ENCODE results near the gene VAC14.
A peak's percentile ranks its signal among the peaks of the same experiment; 100 is the strongest.

Gene VAC14

DNA sequence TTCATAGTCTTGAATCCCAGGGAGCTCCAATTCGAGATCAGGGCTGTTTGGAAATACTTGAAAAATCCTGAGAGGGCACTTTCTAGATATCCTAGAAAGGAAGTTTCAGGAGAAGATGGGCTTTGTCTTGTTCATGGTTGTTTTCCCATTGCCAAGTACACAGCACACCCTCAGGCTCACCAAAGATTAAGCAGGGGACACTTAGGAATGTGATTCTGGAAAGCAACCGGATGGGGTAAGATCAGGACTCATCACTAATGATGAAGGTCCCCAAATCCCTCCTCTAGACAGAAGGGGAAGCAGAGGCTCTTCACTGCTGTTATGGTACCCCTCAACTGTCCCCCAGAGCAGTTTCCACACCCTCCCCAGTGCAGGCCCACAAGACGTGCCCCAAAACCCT lies 40.7 kb downstream of the VAC14 start:
- DNase-seq (ENCODE audit: low spot score) = no peak

DNA sequence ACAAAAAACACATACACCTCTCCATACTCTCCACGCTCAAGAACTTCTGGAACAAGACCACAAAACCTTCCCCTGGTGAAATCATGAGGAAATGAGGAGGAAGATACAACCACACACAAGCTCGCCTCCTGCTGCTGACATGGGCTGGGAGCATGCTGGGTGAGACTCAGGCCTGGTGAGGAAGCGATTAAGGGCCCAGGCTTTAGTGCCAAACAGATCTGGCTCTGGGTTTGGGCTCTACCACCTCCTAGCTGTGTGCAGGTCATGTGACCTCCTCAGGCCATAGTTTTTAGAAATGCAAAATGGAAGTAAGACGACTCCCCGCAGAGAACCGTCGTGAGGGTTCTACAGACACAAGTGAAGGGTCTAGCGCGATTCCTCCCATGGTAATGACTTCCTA lies 41.3 kb downstream of the VAC14 start:
- DNase-seq (ENCODE audit: low spot score) = no peak

DNA sequence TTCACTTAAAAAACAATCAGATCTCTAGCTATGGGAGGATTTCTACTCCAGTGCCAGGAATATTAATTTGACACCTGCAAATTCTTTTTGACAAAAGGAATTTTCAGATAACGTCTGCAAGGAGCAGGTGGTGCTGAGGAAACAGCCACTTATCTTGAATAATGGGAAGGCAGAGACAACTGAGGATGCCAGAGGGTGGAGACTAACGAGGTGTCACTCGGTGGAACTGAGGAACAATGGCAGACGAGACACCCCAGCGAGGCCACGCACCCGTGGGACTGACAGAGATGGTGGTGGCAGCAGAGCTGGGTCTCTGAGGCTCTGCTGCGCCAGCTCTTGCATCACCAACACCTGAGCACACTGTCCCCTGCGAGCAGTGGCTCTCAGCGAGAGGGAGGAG lies 42.2 kb downstream of the VAC14 start:
- no peak for DNase-seq (ENCODE audit: low spot score)

DNA sequence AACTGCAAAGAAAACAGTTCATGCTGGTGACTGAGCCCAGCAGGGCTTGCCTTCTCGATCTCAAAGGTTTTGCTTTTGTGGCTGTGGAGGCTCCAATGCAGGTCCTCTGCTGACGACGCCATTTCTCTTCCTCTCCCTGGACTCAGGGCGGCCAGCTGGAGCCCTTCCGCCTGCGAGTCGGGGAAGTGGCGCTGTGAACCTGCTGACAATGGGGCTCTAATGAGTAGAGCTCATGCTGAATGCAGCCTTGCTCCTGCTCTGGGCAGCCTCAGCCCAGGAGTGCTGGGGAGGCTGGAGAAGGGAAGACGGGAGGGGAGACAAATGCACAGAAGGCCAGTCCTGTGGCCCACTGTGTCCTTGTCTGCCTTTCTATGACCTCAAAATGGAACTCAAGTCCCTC lies 43.8 kb downstream of the VAC14 start:
- DNase-seq (ENCODE audit: low spot score) = no peak

DNA sequence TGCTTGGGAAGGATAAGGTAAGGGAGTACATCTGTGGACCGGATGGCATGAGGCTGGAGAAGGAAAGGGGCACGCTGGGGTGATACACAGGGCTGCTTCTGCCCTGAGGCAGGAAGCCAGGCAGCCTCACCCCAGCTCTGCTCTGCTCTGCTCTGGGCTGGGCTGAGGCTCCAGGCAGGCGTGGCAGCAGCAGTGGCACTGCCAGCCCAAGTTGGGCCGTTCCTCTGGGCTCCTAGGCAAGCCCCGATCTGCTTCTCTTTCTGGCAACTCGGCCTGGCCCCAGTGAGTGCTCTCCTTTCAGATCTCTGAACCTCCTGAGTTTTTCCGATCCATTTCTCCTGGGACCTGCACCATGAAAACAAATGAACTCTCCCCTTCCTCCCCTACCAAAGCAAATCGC lies 44.9 kb downstream of the VAC14 start:
- DNase-seq (ENCODE audit: low spot score) = no peak

DNA sequence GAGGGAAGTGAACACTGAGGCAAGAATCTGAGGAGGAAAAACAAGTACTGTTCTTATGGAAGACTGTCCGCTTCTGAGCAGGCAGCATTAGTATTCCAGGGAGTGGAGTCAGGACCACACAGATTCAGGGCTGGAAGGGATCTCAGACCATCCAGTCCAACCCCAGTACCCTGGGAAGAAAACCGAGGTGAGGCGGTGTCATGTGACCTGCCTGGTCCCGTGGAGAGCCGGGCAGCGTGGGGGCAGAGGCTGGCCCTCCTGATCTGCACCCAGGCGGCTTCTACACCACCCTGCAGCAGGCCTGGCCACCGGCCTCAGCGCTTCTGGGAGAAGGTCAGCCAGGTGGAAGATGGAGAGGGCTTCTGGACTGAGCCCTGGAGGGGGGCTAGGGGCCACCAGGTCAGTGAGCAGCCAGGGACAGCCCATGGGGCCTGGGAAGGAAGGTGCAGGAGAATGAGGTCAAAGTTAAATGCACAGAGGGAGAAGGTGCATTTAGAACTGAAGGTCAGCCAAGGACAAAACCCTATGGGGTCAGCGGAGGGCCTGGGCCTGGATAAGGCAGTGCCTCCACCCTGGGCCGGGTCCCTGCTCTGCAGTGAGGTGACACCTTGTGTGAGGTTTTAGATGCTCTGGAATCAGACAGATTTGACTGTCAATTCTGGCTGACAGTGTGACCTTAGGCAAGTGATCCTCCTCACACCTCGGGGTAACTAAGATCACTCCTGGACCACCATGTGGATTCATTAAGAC lies 45.9 kb downstream of the VAC14 start:
- DNase-seq (ENCODE audit: low spot score) = no peak

DNA sequence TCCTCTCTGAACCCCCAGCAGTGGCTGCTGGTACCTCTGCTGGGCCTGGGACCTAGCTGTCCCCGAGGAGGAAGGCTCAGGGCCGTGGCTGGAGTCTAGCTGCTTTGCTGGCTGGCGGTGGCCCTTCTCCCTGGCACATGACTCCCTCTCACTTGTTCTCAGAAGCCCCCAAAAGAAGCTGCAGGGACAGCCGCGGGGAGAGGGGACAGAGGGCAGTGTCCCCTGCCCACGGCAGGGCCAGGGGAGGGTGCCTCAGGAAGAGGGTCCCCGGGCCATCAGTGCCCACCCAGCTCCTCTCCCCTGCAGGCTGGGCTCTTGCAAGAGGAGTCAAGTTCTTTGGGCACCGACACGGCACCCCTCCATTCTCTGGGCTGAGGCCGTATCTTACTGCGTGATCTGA lies 46.6 kb downstream of the VAC14 start:
- DNase-seq (ENCODE audit: low spot score) = no peak

DNA sequence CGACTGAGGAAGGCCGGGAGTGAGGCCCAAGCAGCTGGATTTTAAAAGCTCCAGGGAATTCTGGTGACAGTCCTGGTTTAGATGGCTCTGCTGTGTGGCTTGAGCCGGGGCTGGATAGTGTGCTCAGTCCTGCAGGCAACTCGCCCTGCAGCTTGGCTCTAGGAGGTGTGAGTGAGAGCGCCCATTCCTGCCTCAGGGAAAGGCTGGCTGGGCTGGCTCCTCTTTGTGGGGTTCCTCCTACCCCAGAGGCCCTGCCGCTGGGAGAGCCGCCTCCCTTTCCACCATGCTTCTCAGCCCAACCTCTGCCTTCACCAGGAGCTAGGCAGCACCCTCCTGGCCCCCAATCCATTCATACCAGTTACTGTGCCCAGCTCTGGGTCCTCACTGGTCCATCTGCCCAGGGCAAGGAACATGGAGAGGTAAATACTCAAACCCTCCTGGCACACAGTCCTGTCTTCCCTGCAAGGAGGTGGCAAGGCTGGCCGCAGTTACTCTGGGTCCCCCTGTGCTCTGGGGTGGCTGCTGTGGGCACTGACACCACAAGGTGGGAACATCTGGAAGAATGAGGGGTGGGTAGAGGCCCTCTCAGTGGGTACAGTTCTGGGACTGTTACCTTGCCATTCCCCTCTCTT lies 47.1 kb downstream of the VAC14 start:
- no peak for DNase-seq (ENCODE audit: low spot score)

DNA sequence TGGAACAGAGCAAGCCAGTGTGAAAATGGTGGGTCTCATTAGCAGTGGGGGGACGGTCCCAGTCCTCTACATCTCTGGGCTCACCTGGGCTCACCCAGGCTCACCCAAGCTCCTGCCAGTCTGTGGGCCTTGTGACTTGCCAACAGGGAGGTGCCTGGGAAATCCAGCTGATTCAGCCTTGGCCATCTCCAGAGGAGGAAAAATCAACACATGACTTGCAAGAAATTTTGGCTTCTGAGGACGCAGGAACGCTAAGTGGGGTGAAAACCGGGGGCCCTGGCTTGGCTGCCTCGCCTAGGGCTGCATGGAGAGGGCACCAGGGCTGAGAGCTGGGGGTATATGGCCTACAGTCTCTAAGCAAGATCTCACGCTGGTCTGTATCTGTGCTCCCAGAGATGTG lies 47.7 kb downstream of the VAC14 start:
- DNase-seq (ENCODE audit: low spot score) = no peak

DNA sequence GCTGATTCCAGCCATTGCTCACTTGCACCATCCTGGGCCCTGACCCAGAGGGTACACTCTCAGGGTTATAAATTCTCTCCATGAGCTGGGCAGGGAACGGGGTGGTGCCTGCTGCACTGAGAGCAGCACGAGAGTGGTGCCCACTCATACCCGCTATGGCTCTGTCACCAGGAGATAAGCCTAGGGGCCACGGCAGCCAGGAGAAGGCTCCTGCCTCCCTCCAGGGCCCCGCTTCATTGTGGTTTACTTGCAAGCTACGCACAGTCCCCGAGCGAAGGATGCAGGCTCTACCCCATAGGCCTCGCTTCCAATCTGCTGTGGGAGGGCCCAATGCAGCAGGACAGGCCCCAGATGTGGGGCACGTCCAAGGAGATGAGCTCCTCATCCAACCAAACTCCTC lies 48.5 kb downstream of the VAC14 start:
- no peak for DNase-seq (ENCODE audit: low spot score)

DNA sequence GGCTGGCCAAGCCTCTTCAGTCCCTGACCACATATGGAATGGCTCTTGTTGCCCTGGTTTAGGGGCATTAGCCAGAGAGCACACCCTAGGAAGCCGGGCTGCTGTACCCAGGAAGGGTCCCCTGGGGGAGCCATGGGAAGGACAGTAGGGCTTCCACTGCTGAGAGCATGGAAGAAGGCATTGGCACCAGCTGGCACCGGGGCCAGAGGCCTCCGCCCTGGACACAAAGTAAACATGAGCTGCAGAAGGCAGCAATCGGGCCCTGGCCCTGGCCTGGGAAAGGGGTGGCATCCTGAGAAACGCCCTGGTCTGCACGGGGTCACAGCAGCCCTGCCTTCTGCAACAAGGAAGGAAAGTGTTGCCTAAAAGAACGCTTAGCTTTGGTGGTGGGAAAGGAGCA lies 49.4 kb downstream of the VAC14 start:
- no peak for DNase-seq (ENCODE audit: low spot score)

DNA sequence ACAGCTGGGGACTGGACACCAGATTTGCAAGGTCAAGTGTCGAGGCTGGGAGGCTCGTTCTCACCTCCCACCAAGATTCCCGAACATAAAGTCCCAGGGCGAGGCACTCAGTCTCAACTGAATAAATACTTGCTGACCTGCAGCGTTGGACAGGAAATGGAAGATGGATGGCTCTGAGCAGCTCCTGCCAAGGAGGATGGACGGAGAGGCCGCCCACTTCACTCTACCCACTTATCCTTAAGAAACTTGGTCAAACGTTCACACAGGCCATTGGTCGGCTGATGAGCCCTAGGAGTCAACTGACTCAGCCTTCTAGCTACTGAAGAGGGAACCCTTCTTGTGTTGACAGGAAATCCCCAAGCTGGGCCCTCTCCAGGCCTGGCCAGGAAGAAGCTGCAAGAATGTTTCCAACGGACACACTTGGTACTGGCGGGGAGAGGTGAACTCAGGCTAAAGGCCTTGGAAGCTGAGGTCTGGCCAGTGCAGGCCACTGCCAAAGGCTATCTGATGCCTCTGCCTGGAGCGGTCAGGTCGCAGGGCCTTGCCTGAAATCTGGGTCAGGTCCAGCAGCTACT lies 50.0 kb downstream of the VAC14 start:
- DNase-seq (ENCODE audit: low spot score) = no peak

DNA sequence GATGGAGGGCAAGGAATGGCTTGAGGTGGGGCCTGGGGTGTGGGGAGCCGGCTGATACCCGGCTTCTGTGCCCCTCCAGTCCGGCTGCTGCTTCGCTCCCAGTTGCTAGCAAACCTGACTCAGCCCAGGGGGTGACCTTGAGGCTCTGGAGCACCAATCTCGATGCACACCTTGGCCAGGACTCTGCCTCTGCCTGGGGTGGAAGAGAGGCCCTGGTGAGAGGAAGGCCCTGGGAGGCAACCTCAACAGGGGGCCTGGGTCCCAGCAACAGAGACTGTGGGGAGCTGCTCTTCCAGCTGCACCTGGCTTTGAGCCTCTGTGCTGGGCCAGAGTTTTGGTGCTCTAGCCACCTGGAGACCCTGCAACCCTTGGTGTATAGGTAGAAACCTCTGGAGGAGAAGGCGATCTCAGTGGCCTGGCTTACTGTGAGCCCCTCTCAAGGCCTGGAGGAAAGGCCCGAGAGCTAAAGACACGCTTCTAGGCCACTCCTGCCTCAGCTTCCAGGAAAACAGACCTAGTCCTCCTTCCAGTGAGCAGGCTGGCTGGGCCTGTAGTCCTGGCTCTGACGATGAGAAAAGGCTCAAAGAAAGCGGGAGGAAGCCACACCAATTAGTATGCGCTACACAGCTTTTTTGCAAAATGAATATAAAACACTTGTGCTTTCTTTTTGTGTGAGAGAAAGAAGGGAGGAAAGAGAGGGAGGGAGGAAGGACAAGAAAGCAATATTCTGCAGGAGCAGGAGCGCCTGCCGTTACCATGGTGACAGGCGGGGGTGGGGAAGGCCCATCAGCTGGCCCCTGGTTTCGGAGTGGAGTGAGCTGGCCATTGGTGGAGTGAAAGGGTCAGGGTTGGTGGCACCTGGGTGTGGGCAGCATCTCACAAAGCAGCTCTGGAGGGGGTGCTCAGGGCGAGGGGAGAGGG lies 51.0 kb downstream of the VAC14 start:
- no peak for DNase-seq (ENCODE audit: low spot score)

DNA sequence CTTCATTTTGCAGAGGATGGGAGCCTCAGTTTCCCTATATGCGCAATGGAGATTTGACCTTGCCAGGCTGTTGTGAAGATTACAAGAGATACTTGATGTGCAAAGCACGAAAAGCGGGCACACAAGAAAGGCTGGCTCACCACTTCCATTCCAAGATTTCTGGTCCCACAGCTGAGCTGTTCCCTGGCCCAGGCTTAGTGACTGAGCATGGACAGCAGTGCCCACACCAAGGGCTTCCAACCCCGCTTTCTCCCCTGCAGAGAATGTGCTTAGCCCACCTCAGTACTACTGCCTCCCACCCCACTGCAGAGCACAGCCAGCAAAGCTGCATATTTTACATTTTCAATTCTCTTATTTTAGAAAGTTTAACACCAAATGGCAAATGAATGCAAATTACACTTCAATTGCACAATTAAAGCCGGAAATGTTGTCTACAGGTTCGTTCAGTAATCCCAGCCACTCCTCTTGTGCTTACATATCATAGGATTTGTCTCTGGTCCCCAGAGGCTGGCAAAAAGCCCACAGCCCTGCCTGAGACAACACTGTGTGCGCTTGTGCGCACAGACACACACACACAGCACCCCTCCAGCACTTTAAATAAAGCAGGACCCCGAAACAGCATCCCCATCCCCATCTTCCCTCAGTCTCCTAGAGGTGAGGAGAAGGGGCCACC lies 51.8 kb downstream of the VAC14 start:
- DNase-seq (ENCODE audit: low spot score) = no peak

DNA sequence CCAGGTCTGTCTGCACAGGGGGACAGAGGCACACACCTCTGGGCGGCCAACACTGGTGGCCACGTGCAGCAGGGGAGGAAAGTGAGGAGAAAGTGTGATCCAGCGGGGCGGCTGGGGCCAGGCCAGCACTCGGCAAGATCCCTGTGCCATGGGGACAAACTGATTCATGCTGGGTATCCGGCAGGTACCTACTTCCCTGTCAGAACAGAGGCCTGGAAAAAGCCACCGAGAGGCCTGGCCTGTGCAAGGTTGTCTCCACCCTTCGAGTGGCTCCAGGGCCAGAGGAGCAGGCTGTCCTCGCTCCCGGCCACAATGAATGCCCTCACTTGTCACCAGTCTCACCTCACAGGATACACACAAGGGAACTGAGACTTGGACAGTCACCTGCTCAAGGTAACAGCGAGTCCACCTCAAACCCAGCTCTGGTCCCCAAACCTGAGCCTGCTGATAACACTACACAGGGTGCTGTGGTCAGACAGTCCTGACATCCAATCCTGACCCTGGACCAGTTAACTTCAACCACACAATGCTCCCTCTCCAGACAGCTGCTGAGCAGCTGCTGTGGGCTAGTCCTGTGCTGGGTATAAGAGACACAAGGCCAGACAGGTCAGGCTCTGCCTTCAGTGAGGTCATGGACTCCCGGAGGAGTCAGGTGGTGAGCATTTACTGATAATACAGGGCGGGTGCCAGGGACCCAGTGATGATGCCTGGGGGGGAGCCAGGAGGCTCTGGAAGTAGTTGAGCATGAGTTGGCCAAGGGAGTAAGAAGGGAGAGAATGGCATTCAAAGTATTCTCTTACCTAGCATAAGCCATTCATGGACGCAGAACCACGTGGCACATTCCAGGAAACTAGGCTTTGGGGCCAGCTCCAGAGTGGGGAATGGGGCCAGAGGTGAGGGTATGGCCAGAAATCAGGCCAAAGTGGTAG lies 53.0 kb downstream of the VAC14 start:
- no peak for DNase-seq (ENCODE audit: low spot score)

DNA sequence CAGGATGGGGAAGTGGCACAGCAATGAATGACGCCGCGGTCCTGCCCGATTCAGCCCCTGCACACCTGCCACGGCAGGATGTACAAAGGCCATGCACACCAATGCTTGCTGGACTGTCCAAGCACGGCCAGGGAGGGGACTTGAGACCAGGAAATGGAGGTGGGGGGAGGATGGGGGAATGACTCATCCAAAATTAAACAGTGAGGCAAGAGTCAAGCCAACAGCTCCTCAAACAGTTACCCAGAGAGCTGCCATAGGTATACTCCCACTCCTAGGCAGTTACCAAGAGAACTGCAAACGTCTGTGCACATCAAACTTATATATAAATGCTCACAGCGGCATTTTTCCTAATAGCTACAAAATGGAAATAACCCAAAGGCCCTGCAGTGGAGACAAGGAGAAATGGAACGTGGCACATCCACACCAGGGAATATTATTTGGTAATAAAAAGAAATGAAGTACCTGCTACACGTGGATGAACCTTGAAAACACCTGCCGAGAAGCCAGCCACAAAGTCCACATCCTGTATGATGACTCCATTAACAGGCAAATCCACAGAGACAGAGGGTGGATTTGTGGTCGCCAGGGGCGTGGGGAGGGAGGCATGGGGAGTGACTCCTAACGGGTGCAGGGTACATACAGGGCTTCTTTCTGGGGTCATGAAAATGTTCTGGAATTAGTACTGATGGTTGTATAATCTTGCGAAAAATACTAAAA lies 54.1 kb downstream of the VAC14 start:
- DNase-seq (ENCODE audit: low spot score) = no peak

DNA sequence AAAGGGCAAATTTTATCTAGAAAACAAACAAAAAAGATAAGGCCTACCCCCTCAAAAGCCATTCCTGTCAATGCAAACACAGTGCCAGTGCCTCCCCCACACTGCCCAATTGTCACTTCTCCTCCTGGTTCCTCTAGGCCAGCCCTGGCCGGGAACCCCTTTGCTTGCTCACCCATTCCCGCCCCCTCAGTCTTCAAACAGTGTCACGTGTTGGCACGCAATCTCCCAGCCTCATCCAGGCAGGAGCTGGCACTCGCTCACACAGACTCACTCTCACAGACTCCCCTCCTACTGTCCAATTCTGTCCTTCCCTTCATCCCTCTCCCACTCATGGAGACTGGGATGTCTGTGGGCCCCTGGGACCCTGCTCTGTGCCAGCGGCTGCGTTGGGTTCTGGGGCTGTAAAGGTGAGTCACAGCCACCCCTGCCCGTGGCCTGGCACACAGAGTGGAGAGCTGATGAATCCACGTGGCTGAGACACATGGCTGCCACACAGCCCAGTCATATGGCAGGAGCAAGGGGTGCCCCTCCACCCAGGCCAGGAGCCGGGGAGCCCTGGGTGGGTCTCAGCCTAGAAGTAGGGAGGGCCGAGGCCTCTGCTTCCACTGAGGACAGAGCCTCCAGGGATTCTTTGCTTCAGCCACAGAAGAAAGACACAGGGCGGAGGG lies 54.8 kb downstream of the VAC14 start:
- DNase-seq (ENCODE audit: low spot score) = peak; percentile 62

DNA sequence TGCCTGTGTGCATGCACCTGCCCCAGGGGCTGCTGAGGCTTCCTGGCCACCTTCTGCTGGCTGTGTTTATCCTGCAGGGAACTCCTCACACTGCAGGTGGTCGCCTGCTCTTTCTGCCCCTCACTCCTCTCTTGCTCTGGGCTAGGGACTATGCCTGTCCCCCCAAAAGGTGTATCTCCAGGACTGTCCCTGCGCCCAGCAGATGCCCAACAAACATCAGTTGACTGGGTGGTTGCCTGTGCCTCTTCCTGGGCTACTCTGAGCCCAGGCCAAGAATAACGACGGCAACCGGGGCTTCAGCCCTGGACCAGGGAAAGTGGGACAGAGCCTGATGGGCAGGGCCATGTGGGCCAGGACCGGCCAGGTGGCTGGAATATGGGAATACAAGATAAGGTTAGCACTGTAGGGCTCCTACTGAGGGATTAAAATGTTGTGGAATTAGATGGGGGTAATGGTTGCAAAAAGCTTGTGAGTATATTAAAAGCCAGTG lies 55.4 kb downstream of the VAC14 start:
- no peak for DNase-seq (ENCODE audit: low spot score)

DNA sequence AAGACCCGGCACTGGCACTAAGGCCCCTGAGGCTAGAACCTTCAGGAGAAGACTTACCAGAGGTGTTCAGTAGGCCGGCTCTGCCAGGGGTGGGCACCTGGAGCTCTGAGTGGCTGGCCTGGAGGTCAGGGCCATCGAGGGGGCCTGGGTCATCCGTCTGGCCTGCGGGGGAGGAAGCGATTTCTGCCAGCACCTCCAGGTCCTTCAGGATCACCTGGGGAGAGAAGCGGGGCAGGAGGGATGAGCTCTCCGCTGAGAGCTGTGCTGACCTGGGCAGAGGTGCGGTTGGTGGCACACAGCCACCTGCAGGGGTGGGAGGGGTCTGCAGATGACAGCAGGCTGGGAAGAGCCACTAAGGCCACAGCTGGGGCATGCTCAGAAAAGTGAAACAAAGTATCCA lies 56.6 kb downstream of the VAC14 start:
- DNase-seq (ENCODE audit: low spot score) = no peak

DNA sequence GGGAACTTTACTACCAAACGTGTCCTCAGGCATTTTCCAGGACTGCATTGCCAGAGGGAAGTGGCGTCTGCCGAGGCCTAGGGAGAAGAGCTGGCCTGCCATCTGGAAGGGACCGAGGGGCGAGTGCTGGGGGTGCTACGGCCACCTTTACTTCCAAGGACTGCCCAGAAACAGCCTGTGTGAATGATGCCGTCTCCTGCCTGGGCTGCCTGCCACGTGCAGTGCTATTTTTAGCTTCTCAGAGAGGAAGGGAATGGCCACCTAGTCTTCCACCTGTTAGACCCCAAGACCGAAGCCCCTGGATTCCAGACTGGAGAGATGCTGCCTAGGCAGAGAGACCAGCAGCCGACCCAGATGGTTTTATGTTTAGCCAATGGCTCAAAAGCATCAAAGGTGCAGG lies 57.2 kb downstream of the VAC14 start:
- peak; percentile 66 for DNase-seq (ENCODE audit: low spot score)

All from cerebellar cortex (tissue), 1 donor.